Endothelial cell of umbilical vein (primary cell): ENCODE data around the gene PARP1. TPM values are rescaled to one million over a fixed set of nuclear protein-coding genes. Genes with fewer than 3 reads are reported as not detected.
A peak's percentile ranks its signal among the peaks of the same experiment; 100 is the strongest.

Source experiments
- BruUV-seq: library from RNA; stranded (reverse); fragments of 400-500 nt; replicated peaks from 2 replicates; lab custom pipeline; 2021; lab: Mats Ljungman, UMichigan
- CTCF ChIA-PET: fragments of 300-600, 350-600 bp; sonication (Branson Sonifier 250); formaldehyde crosslinking; loops from one replicate; lab custom pipeline; 2021; ENCODE audit warnings: antibody characterized with exemption, inconsistent platforms; lab: Charles Lee
- POLR2A ChIA-PET: fragments of 300-600, 350-600 bp; sonication (Branson Sonifier 250); formaldehyde crosslinking; loops from one replicate; lab custom pipeline; 2021; ENCODE audit warnings: antibody characterized with exemption, inconsistent platforms; lab: Charles Lee
- DNase-seq: peaks from one replicate; pipeline ENCODE4 v3.0.0-alpha.2; 2011; ENCODE audit warnings: low read depth, low spot score
- FAIRE-seq: peaks from 2 replicates; lab custom pipeline; 2011; peaks lifted over from hg19 to GRCh38; lab: Jason Lieb, UNC
- H2AFZ ChIP-seq: 2 replicates; pipeline ENCODE4 v1.6.0; 2012; ENCODE audit warnings: low read depth, low read length, control low read depth, inconsistent platforms
- H3K27ac ChIP-seq: 2 replicates; pipeline ENCODE4 v1.5.1; 2011; ENCODE audit warnings: low read depth, mild to moderate bottlenecking, control low read depth, low read length, moderate library complexity; ENCODE audit not compliant: insufficient read depth
- H3K27me3 ChIP-seq, 2 experiments: 2 replicates each; pipeline versions ENCODE4 v1.6.0 to v1.6.1; 2011; ENCODE audit warnings: low read length in 2 of 2, mixed read lengths in 1 of 2; ENCODE audit not compliant: control insufficient read depth in 2 of 2, insufficient read depth in 2 of 2
- H3K36me3 ChIP-seq, 2 experiments: 2 replicates in 1 of 2; 3 replicates in 1 of 2; pipeline ENCODE4 v1.5.1; 2011; ENCODE audit warnings: low read length in 2 of 2, mild to moderate bottlenecking in 1 of 2, moderate library complexity in 1 of 2; ENCODE audit not compliant: control insufficient read depth in 2 of 2, insufficient read depth in 2 of 2; ENCODE audit errors: extremely low read depth in 1 of 2
- H3K4me1 ChIP-seq: 3 replicates; pipeline ENCODE4 v1.5.1; 2011; ENCODE audit warnings: mild to moderate bottlenecking, low read length; ENCODE audit not compliant: control insufficient read depth, insufficient read depth; ENCODE audit errors: extremely low read depth
- H3K4me2 ChIP-seq: 2 replicates; pipeline ENCODE4 v1.6.1; 2011; ENCODE audit warnings: low read length, control low read depth, mixed read lengths; ENCODE audit not compliant: insufficient read depth
- H3K4me3 ChIP-seq, 3 experiments: fragments of 200-600 bp in 1 of 3; sonication (generic), shearing (Covaris generic) in 1 of 3; replicated peaks in 1 of 3; 2 replicates each; pipeline ENCODE4 v1.5.1; 2011 to 2016; ENCODE audit warnings: control low read depth in 3 of 3, low read length in 3 of 3, mild to moderate bottlenecking in 2 of 3, inconsistent platforms in 1 of 3, low read depth in 1 of 3, moderate library complexity in 1 of 3; ENCODE audit not compliant: insufficient read depth in 1 of 3
- H3K79me2 ChIP-seq: 2 replicates; pipeline ENCODE4 v1.6.0; 2012; ENCODE audit warnings: low read length, inconsistent platforms; ENCODE audit not compliant: control insufficient read depth, insufficient read depth
- H3K9ac ChIP-seq: replicated peaks from 2 replicates; pipeline ENCODE3; 2011; ENCODE audit warnings: low read length, control low read depth; ENCODE audit not compliant: insufficient read depth; ENCODE audit errors: extremely low read depth
- H3K9me1 ChIP-seq: replicated peaks from 3 replicates; pipeline ENCODE4 v1.6.0; 2011; ENCODE audit warnings: mild to moderate bottlenecking, low read length; ENCODE audit not compliant: control insufficient read depth, insufficient read depth; ENCODE audit errors: extremely low read depth
- H3K9me3 ChIP-seq: replicated peaks from 2 replicates; pipeline ENCODE4 v1.5.1; 2012; ENCODE audit warnings: low read length, inconsistent platforms; ENCODE audit not compliant: control insufficient read depth, insufficient read depth
- H4K20me1 ChIP-seq: replicated peaks from 2 replicates; pipeline ENCODE3; 2011; ENCODE audit warnings: mild to moderate bottlenecking, low read length; ENCODE audit not compliant: control insufficient read depth, insufficient read depth; ENCODE audit errors: extremely low read depth
- EZH2 ChIP-seq: IDR thresholded peaks from 2 replicates; pipeline ENCODE4 v1.6.1; 2012; ENCODE audit warnings: borderline replicate concordance, low read depth, mild to moderate bottlenecking, moderate library complexity, low read length, inconsistent platforms; ENCODE audit not compliant: severe bottlenecking
- FOS ChIP-seq: IDR thresholded peaks from 2 replicates; pipeline ENCODE4 v1.6.1; 2011; ENCODE audit warnings: mild to moderate bottlenecking, low read length, moderate library complexity, borderline replicate concordance; ENCODE audit not compliant: insufficient read depth
- GATA2 ChIP-seq: IDR thresholded peaks from 2 replicates; pipeline ENCODE4 v1.7.0; 2011; ENCODE audit warnings: low read depth, mild to moderate bottlenecking, moderate library complexity, mixed read lengths, low read length; ENCODE audit not compliant: insufficient read length, insufficient read depth
- JUN ChIP-seq: IDR thresholded peaks from 2 replicates; pipeline ENCODE4 v1.6.1; 2011; ENCODE audit warnings: borderline replicate concordance, low read depth; ENCODE audit not compliant: insufficient read length, insufficient read depth
- MAX ChIP-seq: IDR thresholded peaks from 2 replicates; pipeline ENCODE4 v1.6.1; 2011; ENCODE audit not compliant: insufficient read depth, insufficient read length
- POLR2A ChIP-seq: IDR thresholded peaks from 2 replicates; pipeline ENCODE4 v1.6.1; 2012; ENCODE audit warnings: low read depth, mild to moderate bottlenecking, control low read depth, low read length
- POLR2AphosphoS5 ChIP-seq: IDR thresholded peaks from 2 replicates; pipeline ENCODE4 v1.6.1; 2012; ENCODE audit warnings: low read depth, mild to moderate bottlenecking, control low read depth, low read length, moderate library complexity; ENCODE audit not compliant: insufficient read depth
- dilution Hi-C: fragments of 300-500 bp; cut with MboI; formaldehyde crosslinking; loops from one replicate; pipeline ENCODE4 v1.15.0; 2019; ENCODE audit warnings: low sequenced_read_pairs; ENCODE audit not compliant: extremely low pct_ligation_motif_present
- intact Hi-C: fragments of 100-400 bp; cut with micrococcal nuclease; formaldehyde crosslinking; loops from one replicate; pipeline ENCODE4 v1.10.0; 2022
- polyA plus RNA-seq, 4 experiments: library from polyadenylated mRNA; depleted of rRNA in 3 of 4; stranded (reverse) in 3 of 4; unstranded in 1 of 4; fragments of >200 nt; gene quantifications; 2 replicates each; pipeline versions ENCODE4 v1.2.1 to v1.2.3, GENCODE V29; 2011 to 2012; ENCODE audit warnings: missing spikeins in 1 of 4
- total RNA-seq: library from RNA; stranded (reverse); gene quantifications from 2 replicates; pipeline ENCODE4 v1.2.3, GENCODE V29; 2021
- TF ChIP-seq, protein P1 (sequence below), 2 donors: IDR thresholded peaks; 1 replicate in 1 of 2; 2 replicates in 1 of 2; pipeline ENCODE4 v1.5.1; 2011; ENCODE audit warnings: low read length in 2 of 2, mild to moderate bottlenecking in 2 of 2, moderate library complexity in 2 of 2, control low read depth in 1 of 2, inconsistent platforms in 1 of 2, low read depth in 1 of 2; ENCODE audit not compliant: insufficient read depth in 1 of 2; ENCODE audit errors: extremely low read depth in 1 of 2

PARP1 gene
- total and polyA plus RNA-seq, 2 donors (not counting 3 experiments of a cell fraction or from before 2014, with no cell fraction given): 136 to 160 TPM

DNA sequence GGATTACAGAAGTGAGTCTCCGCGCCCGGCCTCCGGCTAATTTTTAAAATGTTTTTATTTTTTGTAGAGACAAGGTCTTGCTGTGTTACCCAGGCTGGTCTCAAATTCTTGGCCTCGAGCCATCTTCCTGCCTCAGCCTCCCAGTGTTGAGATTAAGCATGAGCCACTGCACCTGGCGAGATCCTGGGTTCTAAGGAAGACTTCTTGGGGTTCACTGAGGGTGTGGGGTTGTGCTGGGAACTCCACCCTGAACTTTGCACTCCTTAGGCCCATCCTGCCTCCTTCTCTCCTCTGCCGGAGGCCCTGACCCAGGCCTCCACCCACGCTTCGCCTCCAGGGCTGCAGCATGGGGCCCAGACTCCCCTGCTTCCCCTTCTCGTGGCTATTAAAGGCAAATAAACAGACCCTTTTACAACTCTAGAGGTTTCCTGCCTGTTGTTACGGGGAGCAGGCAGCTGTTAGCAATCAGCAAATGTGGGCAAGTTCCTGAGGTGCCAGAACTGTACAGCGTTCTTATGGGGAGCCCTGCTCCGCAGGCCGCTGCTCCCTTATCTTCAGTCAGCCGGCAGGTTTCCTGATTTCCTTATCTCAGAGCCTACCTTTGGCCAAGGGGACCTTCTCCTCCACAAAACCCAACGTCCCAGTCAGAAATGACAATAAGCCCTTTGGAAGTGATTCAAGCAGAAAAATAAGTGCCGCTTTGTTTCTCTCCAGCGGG is 57.9 kb downstream of the PARP1 start:
- H3K36me3 ChIP-seq: no peaks in the 10 kb centered on the region
- no peaks in the 10 kb centered on the region for H3K79me2 ChIP-seq
- ChIA-PET CTCF (no interaction called here), POLR2A (no interaction called here)
- no peaks in the 10 kb centered on the region for H3K4me1 ChIP-seq
- no peak overlapping the region for H3K27ac ChIP-seq
- dilution Hi-C loops: no loop called here
- no peaks in the 10 kb centered on the region for H3K9me3 ChIP-seq
- H4K20me1 ChIP-seq: no peaks in the 10 kb centered on the region
- DNase-seq (peak; percentile 83), FAIRE-seq (no peak)
- H2AFZ ChIP-seq: peak overlapping the region; percentile 33
- H3K4me2 ChIP-seq: no peak overlapping the region
- BruUV-seq: no TSS peak
- no peak for TF ChIP-seq FOS
- intact Hi-C loops: no loop called here
- H3K4me3 ChIP-seq: no peak overlapping the region
- H3K27me3 ChIP-seq: no peaks in the 10 kb centered on the region
- no peaks in the 10 kb centered on the region for H3K9me1 ChIP-seq
- H3K9ac ChIP-seq: no peak overlapping the region

DNA sequence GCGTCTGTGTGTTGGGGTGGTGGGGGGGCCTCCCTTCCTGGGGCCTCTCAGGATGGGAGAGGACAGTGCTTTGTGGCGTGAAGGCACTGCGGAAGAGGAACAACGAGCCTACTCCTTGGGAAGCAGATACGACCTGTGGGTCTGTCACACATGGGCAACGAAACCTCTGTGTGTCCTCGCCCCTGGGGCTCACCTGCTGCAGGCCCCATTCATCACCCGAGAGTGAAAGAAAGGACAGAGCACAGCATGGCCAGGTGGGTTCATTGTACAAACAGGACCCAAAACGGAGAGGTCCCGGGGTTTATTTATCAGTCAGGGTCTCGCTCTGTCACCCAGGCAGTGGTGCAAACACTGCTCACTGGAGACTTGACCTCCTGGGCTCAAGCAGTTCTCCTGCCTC is 58.8 kb downstream of the PARP1 start:
- no peaks in the 10 kb centered on the region for H4K20me1 ChIP-seq
- FAIRE-seq (no peak), DNase-seq (no peak)
- no TSS peak for BruUV-seq
- no peaks in the 10 kb centered on the region for H3K9me1 ChIP-seq
- H3K27me3 ChIP-seq: no peaks in the 10 kb centered on the region
- TF ChIP-seq JUN (no peak), GATA2 (no peak), FOS (no peak), MAX (no peak), EZH2 (no peak), POLR2AphosphoS5 (no peak), POLR2A (no peak)
- TF ChIP-seq, protein P1, sequence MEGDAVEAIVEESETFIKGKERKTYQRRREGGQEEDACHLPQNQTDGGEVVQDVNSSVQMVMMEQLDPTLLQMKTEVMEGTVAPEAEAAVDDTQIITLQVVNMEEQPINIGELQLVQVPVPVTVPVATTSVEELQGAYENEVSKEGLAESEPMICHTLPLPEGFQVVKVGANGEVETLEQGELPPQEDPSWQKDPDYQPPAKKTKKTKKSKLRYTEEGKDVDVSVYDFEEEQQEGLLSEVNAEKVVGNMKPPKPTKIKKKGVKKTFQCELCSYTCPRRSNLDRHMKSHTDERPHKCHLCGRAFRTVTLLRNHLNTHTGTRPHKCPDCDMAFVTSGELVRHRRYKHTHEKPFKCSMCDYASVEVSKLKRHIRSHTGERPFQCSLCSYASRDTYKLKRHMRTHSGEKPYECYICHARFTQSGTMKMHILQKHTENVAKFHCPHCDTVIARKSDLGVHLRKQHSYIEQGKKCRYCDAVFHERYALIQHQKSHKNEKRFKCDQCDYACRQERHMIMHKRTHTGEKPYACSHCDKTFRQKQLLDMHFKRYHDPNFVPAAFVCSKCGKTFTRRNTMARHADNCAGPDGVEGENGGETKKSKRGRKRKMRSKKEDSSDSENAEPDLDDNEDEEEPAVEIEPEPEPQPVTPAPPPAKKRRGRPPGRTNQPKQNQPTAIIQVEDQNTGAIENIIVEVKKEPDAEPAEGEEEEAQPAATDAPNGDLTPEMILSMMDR (IDR thresholded peaks at IDR 0.05; ENCODE audit: extremely low read depth in 1 of 2, insufficient read depth in 1 of 2, low read depth in 1 of 2, low read length in 2 of 2): no peak
- H3K79me2 ChIP-seq: no peaks in the 10 kb centered on the region
- H3K4me2 ChIP-seq: no peak overlapping the region
- H3K4me1 ChIP-seq: no peaks in the 10 kb centered on the region
- H2AFZ ChIP-seq: no peak overlapping the region
- dilution Hi-C loops (no loop called here), intact Hi-C loops (no loop called here)
- no peak overlapping the region for H3K27ac ChIP-seq
- ChIA-PET POLR2A (no interaction called here), CTCF (no interaction called here)
- no peaks in the 10 kb centered on the region for H3K9me3 ChIP-seq
- no peaks in the 10 kb centered on the region for H3K36me3 ChIP-seq
- no peak overlapping the region for H3K4me3 ChIP-seq
- no peak overlapping the region for H3K9ac ChIP-seq
